Fibroblast of villous mesenchyme (primary cell): ENCODE data around the gene ST6GALNAC3. TPM values are rescaled to one million over a fixed set of nuclear protein-coding genes. Genes with fewer than 3 reads are reported as not detected.

ENCODE experiments used
- DNase-seq: peaks from one replicate; pipeline ENCODE4 v3.0.0-alpha.2; 2010; ENCODE audit warnings: low read depth
- H3K4me3 ChIP-seq: 2 replicates; pipeline ENCODE4 v1.5.1; 2011; ENCODE audit warnings: low read depth, mild to moderate bottlenecking, low read length
- total RNA-seq: library from RNA; depleted of rRNA; stranded (reverse); fragments of >200 nt; gene quantifications from 2 replicates; pipeline ENCODE4 v1.2.3, GENCODE V29; 2012
- TF ChIP-seq, protein P1 (sequence below): IDR thresholded peaks from 2 replicates; pipeline ENCODE4 v1.5.1; 2012; ENCODE audit warnings: low read depth, mild to moderate bottlenecking, low read length; ENCODE audit not compliant: insufficient read depth

Gene ST6GALNAC3
- total RNA-seq, 1 donor = 1.3 TPM

DNA sequence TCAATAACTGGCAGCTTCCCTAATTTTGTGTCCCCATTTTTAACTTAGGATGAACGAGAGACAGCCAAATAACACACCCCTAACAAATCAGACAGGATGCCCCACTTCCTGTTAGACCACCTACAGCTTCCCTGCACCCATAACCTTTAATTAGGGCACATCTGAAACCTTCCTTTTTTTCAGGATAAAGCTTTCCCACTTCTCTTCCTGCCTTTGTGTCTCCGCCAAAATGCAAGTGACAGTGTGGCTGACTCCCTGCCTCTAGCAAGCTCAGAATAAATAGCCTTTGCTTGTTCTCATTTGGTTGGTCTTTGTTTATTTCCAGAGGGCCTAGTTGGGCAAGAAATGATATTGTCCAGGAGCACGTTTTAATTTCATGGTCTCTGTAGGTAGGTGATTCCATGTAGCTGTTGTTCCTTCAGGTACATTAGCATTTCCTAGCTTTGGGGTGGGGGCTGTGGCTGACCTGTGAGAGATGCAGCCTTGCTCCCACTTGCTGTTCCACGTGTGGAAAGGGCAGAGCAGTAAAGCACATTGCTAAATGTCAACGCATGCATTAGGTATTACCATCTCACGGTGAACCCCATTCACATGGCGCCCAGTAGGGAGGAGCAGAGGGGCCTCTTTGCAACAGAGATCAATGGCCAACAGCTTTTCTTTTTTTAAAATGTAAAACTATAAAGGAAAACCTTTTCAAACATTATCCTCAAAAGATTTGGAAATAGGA lies 154.9 kb downstream of the ST6GALNAC3 start:
- DNase-seq = no peak
- TF ChIP-seq, protein P1, sequence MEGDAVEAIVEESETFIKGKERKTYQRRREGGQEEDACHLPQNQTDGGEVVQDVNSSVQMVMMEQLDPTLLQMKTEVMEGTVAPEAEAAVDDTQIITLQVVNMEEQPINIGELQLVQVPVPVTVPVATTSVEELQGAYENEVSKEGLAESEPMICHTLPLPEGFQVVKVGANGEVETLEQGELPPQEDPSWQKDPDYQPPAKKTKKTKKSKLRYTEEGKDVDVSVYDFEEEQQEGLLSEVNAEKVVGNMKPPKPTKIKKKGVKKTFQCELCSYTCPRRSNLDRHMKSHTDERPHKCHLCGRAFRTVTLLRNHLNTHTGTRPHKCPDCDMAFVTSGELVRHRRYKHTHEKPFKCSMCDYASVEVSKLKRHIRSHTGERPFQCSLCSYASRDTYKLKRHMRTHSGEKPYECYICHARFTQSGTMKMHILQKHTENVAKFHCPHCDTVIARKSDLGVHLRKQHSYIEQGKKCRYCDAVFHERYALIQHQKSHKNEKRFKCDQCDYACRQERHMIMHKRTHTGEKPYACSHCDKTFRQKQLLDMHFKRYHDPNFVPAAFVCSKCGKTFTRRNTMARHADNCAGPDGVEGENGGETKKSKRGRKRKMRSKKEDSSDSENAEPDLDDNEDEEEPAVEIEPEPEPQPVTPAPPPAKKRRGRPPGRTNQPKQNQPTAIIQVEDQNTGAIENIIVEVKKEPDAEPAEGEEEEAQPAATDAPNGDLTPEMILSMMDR = no peak
- no peak overlapping the region for H3K4me3 ChIP-seq

DNA sequence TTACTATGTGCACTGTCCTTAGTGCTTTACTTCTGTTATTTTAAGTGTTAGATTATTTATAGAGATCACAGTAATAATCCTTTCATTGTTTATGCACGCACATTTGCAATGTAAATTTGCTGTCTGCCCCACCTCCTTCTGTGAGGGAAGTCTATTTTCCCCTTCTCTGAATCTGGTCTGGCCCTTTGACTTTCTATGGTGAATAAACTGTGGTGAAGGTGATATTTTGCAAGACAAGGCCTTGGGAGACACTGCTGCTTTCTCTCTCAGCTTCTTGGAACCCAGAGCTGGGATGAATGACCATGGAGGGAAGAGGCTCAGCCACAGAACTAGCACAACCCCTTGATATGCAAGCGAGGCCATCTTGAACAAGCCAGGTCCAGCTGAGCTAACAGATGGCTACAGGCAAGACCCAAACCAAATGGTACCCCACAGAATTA lies 156.3 kb downstream of the ST6GALNAC3 start:
- TF ChIP-seq, protein P1 = no peak
- DNase-seq = no peak
- H3K4me3 ChIP-seq = no peak overlapping the region

DNA sequence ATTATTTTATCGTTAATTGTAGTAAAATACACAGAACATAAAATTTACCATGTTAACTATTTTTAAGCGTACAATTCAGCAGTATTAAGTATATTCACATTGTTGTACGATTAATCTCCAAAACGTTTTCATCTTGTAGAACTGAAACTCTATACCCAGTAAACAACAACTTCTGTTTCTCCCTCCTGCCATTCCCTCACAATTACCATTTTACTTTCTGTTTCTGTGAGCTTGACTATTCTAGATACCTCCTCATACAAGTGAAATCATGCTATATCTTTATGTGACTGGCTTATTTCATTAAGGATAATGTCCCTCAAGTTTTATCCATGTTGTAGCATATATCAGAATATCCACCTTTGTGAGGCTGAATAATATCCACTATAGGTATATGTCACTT lies 156.8 kb downstream of the ST6GALNAC3 start:
- H3K4me3 ChIP-seq = no peak overlapping the region
- no peak for DNase-seq
- TF ChIP-seq, protein P1 = no peak

DNA sequence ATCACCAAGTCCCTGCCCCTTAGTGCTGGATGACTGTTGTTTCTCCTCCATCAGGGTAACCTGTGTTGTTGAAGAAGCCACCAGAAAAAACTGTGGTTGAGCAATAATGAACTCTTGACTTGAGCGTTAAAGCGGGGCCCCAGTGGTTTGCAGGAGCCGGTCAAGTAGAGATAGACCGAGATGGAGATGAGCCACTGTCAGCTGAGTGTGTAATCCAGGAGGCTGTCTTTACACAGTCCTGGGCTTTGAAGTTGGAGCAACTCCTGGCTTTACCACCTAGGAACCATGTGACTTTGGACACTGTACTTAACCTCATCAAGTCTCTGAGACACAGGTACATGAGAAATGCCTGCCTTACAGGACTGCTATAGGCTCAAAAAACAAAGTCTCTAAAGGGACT lies 158.1 kb downstream of the ST6GALNAC3 start:
- no peak for DNase-seq
- TF ChIP-seq, protein P1 = no peak
- no peak overlapping the region for H3K4me3 ChIP-seq

DNA sequence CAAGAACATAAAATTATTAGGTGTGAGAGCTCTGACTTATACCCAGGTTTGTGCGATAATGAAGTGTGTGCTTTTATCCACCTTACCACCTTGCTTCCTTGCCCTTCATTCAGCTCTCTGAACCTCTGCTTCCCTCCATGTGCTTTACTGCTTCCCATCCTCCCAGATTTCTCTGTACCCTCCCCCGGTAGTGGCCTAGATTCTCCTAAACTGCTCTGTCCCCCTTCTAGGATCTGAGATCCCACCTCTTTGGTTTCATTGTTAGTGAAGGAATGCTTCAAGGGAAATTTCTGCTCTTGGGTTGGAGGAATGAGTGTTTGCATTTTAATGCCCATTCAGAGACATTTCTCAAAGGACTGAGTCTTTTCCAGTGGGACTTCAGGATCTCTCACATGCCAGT lies 159.5 kb downstream of the ST6GALNAC3 start:
- no peak for DNase-seq
- no peak overlapping the region for H3K4me3 ChIP-seq
- TF ChIP-seq, protein P1 = no peak

DNA sequence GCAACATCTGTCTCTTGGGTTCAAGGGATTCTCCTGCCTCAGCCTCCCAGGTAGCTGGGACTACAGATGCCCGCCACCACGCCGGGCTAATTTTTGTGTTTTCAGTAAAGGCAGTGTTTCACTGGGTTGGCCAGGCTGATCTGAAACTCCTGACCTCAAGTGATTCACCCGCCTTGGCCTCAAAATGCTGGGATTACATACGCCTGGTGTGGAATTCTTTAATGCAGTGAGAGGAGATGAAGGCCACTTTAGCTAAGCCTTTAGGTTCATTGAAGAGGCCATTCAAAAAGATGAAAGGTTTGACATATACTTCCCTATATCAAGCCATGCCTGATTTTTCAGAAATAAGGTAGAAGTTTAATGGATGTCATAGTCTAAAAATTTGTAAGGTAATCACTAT lies 162.7 kb downstream of the ST6GALNAC3 start:
- no peak for DNase-seq
- TF ChIP-seq, protein P1 = no peak
- no peak overlapping the region for H3K4me3 ChIP-seq
